ENCODE results near the gene PLAAT5.
A peak's percentile ranks its signal among the peaks of the same experiment; 100 is the strongest.
"Not testable (repeated sequence)": the region's sequence is repeated elsewhere in the genome, so short reads cannot be mapped to it uniquely, and the experiment has no call there.

PLAAT5 gene

GRCh38 chr11:63430731-63431130 lies 60.2 kb downstream of the PLAAT5 start:
- not testable (repeated sequence) for H3K14ac ChIP-seq (ENCODE audit: low read length); H2BK120ac ChIP-seq (ENCODE audit: insufficient read depth, low read length, poor library complexity); H3K4me1 ChIP-seq (ENCODE audit: control insufficient read depth in 1 of 2, insufficient read depth in 2 of 2, low read length in 2 of 2); H4K91ac ChIP-seq (ENCODE audit: low read depth, low read length); H3K9me3 ChIP-seq (ENCODE audit: insufficient read depth, low read depth, low read length); H3K36me3 ChIP-seq (ENCODE audit: control insufficient read depth in 1 of 2, insufficient read depth in 2 of 2, low read length in 2 of 2); H3K4ac ChIP-seq (ENCODE audit: low read depth, low read length); H2BK12ac ChIP-seq (ENCODE audit: low read length); H4K12ac ChIP-seq (ENCODE audit: low read depth, low read length); H3K18ac ChIP-seq (ENCODE audit: low read length); H3K27ac ChIP-seq (ENCODE audit: low read depth, low read length); H3K79me1 ChIP-seq (ENCODE audit: low read length); H3K27me3 ChIP-seq (ENCODE audit: insufficient read depth, low read length); H3K23ac ChIP-seq (ENCODE audit: low read length); H3K4me3 ChIP-seq (ENCODE audit: low read depth, low read length); DNase-seq; H4K8ac ChIP-seq (ENCODE audit: low read depth, low read length); H2BK5ac ChIP-seq (ENCODE audit: low read depth, low read length, poor library complexity); H3K4me2 ChIP-seq (ENCODE audit: low read length); H2AFZ ChIP-seq (ENCODE audit: insufficient read depth, low read length, poor library complexity); H3K79me2 ChIP-seq (ENCODE audit: control insufficient read depth, insufficient read depth, low read length, poor library complexity); H2AK5ac ChIP-seq (ENCODE audit: low read length)
- peak overlapping the region; percentile 49 for H3K9ac ChIP-seq (ENCODE audit: low read length)
- no CpG with 5 or more reads among the region's 2 CpGs for WGBS (ENCODE audit: extremely low coverage, insufficient coverage, insufficient read length)

- H3K79me2 ChIP-seq (ENCODE audit: control insufficient read depth, insufficient read depth, low read length, poor library complexity): no peaks in the 10 kb centered on the region
- DNase-seq: no peak
- H4K12ac ChIP-seq (ENCODE audit: low read depth, low read length): no peak overlapping the region
- H3K4ac ChIP-seq (ENCODE audit: low read depth, low read length): no peak overlapping the region
- H2AFZ ChIP-seq (ENCODE audit: insufficient read depth, low read length, poor library complexity): no peak overlapping the region
- H3K4me1 ChIP-seq (ENCODE audit: control insufficient read depth in 1 of 2, insufficient read depth in 2 of 2, low read length in 2 of 2): no peaks in the 10 kb centered on the region
- no peak overlapping the region for H3K4me3 ChIP-seq (ENCODE audit: low read depth, low read length)
- H3K9ac ChIP-seq (ENCODE audit: low read length): no peak overlapping the region
- no peaks in the 10 kb centered on the region for H3K27me3 ChIP-seq (ENCODE audit: insufficient read depth, low read length)
- H2BK12ac ChIP-seq (ENCODE audit: low read length): no peak overlapping the region
- WGBS (ENCODE audit: extremely low coverage, insufficient coverage, insufficient read length): no CpG with 5 or more reads among the region's 2 CpGs
- H3K27ac ChIP-seq (ENCODE audit: low read depth, low read length): no peak overlapping the region
- no peak overlapping the region for H4K8ac ChIP-seq (ENCODE audit: low read depth, low read length)
- peaks cover 10% of the 10 kb centered on the region for H3K9me3 ChIP-seq (ENCODE audit: insufficient read depth, low read depth, low read length)
- no peak overlapping the region for H3K14ac ChIP-seq (ENCODE audit: low read length)
- H2BK5ac ChIP-seq (ENCODE audit: low read depth, low read length, poor library complexity): no peak overlapping the region
- no peak overlapping the region for H3K23ac ChIP-seq (ENCODE audit: low read length)
- H4K91ac ChIP-seq (ENCODE audit: low read depth, low read length): no peak overlapping the region
- H3K79me1 ChIP-seq (ENCODE audit: low read length): no peaks in the 10 kb centered on the region
- no peak overlapping the region for H3K4me2 ChIP-seq (ENCODE audit: low read length)
- H2AK5ac ChIP-seq (ENCODE audit: low read length): no peak overlapping the region
- H3K18ac ChIP-seq (ENCODE audit: low read length): no peak overlapping the region
- no peaks in the 10 kb centered on the region for H3K36me3 ChIP-seq (ENCODE audit: control insufficient read depth in 1 of 2, insufficient read depth in 2 of 2, low read length in 2 of 2)
- H2BK120ac ChIP-seq (ENCODE audit: insufficient read depth, low read length, poor library complexity): no peak overlapping the region
These were observed 62.9 kb downstream of the PLAAT5 start for GRCh38 chr11:63427971-63428508.

DNA sequence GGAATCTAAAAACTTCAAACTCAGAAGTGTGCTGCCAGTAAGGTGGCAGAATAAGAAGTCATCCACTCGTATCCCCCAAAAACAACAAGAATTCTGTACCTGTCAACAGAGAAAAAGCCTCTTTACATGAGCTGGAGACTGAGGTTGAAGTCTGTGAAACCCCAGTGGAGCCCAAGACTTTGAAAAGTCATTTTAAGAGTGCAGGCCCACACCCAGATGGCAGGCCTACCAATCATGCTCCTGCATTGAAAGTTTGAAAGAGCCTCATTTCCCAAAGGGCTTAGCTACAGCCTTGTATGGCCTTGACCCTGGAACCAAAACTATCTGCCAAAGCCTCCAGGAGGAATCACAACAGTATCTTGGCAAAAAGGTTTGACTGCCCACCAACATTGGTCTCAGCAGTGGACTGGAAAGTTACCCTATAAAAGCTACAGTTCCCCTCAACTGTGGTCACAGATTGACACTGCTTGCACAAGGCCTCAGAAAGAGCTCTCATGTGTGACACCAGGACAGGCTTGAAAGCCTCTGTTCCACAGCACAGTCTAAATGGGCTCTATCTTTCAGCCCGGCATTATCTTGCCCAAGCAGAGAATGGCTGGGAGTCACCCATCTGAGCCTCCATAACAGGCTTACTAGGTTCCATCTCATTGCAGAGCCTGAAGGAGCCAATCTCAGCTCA lies 73.7 kb downstream of the PLAAT5 start:
- DNase-seq: no peak
- Histone ChIP-seq H3K23ac (ENCODE audit: low read length) (no peak overlapping the region), H3K79me1 (ENCODE audit: low read length) (no peaks in the 10 kb centered on the region), H3K14ac (ENCODE audit: low read length) (no peak overlapping the region), H3K4ac (ENCODE audit: low read depth, low read length) (no peak overlapping the region), H3K9ac (ENCODE audit: low read length) (no peak overlapping the region), H4K8ac (ENCODE audit: low read depth, low read length) (no peak overlapping the region), H3K4me1 (ENCODE audit: control insufficient read depth in 1 of 2, insufficient read depth in 2 of 2, low read length in 2 of 2) (no peaks in the 10 kb centered on the region), H3K36me3 (ENCODE audit: control insufficient read depth in 1 of 2, insufficient read depth in 2 of 2, low read length in 2 of 2) (no peaks in the 10 kb centered on the region), H2AK5ac (ENCODE audit: low read length) (no peak overlapping the region), H2AFZ (ENCODE audit: insufficient read depth, low read length, poor library complexity) (no peak overlapping the region), H3K79me2 (ENCODE audit: control insufficient read depth, insufficient read depth, low read length, poor library complexity) (no peaks in the 10 kb centered on the region), H3K4me3 (ENCODE audit: low read depth, low read length) (no peak overlapping the region), H3K27ac (ENCODE audit: low read depth, low read length) (no peak overlapping the region), H3K27me3 (ENCODE audit: insufficient read depth, low read length) (no peaks in the 10 kb centered on the region), H2BK120ac (ENCODE audit: insufficient read depth, low read length, poor library complexity) (no peak overlapping the region), H3K18ac (ENCODE audit: low read length) (no peak overlapping the region), H4K91ac (ENCODE audit: low read depth, low read length) (no peak overlapping the region), H3K9me3 (ENCODE audit: insufficient read depth, low read depth, low read length) (no peaks in the 10 kb centered on the region), H2BK5ac (ENCODE audit: low read depth, low read length, poor library complexity) (no peak overlapping the region), H3K4me2 (ENCODE audit: low read length) (no peak overlapping the region), H2BK12ac (ENCODE audit: low read length) (no peak overlapping the region), H4K12ac (ENCODE audit: low read depth, low read length) (no peak overlapping the region)
- no CpG with 5 or more reads among the region's 2 CpGs for WGBS (ENCODE audit: extremely low coverage, insufficient coverage, insufficient read length)
